Liver (tissue), 9 donors: ENCODE measurements around the gene CCNL1. TPM values are rescaled to one million over a fixed set of nuclear protein-coding genes. Genes with fewer than 3 reads are reported as not detected.

Experiments used
- DNase-seq: peaks from one replicate; pipeline ENCODE4 v3.0.0-alpha.2; 2017; ENCODE audit warnings: low spot score
- H3K27ac ChIP-seq, 2 donors: one replicate each; pipeline ENCODE4 v1.7.0; 2013; ENCODE audit warnings: inconsistent platforms in 2 of 2, low read length in 2 of 2, control low read depth in 1 of 2, low read depth in 1 of 2, mild to moderate bottlenecking in 1 of 2
- H3K27me3 ChIP-seq, 4 donors: one replicate each; pipeline versions ENCODE4 v1.6.1 to v1.7.0; 2013; ENCODE audit warnings: low read length in 3 of 4, inconsistent platforms in 1 of 4, mild to moderate bottlenecking in 1 of 4, moderate library complexity in 1 of 4; ENCODE audit not compliant: control insufficient read depth in 4 of 4, insufficient read depth in 4 of 4
- H3K36me3 ChIP-seq, 4 donors: one replicate each; pipeline versions ENCODE4 v1.6.1 to v1.7.0; 2013; ENCODE audit warnings: low read length in 3 of 4, mild to moderate bottlenecking in 3 of 4, low read depth in 1 of 4, moderate library complexity in 1 of 4; ENCODE audit not compliant: control insufficient read depth in 4 of 4, insufficient read depth in 3 of 4
- H3K4me1 ChIP-seq, 4 donors: one replicate each; pipeline versions ENCODE4 v1.6.1 to v1.7.0; 2013; ENCODE audit warnings: low read length in 3 of 4, mild to moderate bottlenecking in 3 of 4, moderate library complexity in 1 of 4; ENCODE audit not compliant: control insufficient read depth in 4 of 4, insufficient read depth in 4 of 4
- H3K4me3 ChIP-seq, 3 donors: one replicate each; pipeline versions ENCODE4 v1.6.1 to v1.7.0; 2013; ENCODE audit warnings: low read length in 3 of 3, control low read depth in 1 of 3, low read depth in 1 of 3, mild to moderate bottlenecking in 1 of 3
- H3K9ac ChIP-seq, 2 donors: one replicate each; pipeline ENCODE4 v1.7.0; 2013; ENCODE audit warnings: low read length in 2 of 2, mild to moderate bottlenecking in 2 of 2, moderate library complexity in 2 of 2, control low read depth in 1 of 2, low read depth in 1 of 2
- H3K9me3 ChIP-seq, 4 donors: one replicate each; pipeline versions ENCODE4 v1.6.1 to v1.7.0; 2013; ENCODE audit warnings: low read length in 3 of 4; ENCODE audit not compliant: control insufficient read depth in 4 of 4
- EGR1 ChIP-seq, 2 donors: IDR thresholded peaks; 2 replicates each; pipeline ENCODE4 v1.6.1; 2016 to 2018; ENCODE audit warnings: antibody characterized with exemption in 2 of 2, low read depth in 2 of 2
- FOXA1 ChIP-seq: IDR thresholded peaks from 2 replicates; pipeline ENCODE4 v1.6.1; 2016; ENCODE audit warnings: antibody characterized with exemption
- FOXA2 ChIP-seq: IDR thresholded peaks from 2 replicates; pipeline ENCODE4 v1.6.1; 2016; ENCODE audit warnings: antibody characterized with exemption
- GABPA ChIP-seq, 2 donors: IDR thresholded peaks in 1 of 2; conservative IDR thresholded peaks in 1 of 2; 2 replicates each; pipeline ENCODE4 v1.6.1; 2016; ENCODE audit warnings: antibody characterized with exemption in 2 of 2, mild to moderate bottlenecking in 1 of 2, moderate library complexity in 1 of 2
- HNF4A ChIP-seq, 2 donors: conservative IDR thresholded peaks; 2 replicates each; pipeline ENCODE4 v1.6.1; 2016; ENCODE audit warnings: antibody characterized with exemption in 2 of 2, mild to moderate bottlenecking in 2 of 2
- HNF4G ChIP-seq: IDR thresholded peaks from 2 replicates; pipeline ENCODE4 v1.6.1; 2016; ENCODE audit warnings: antibody characterized with exemption
- JUND ChIP-seq, 2 donors: IDR thresholded peaks; 2 replicates each; pipeline ENCODE4 v1.6.1; 2016; ENCODE audit warnings: antibody characterized with exemption in 2 of 2
- NR2F2 ChIP-seq: IDR thresholded peaks from 2 replicates; pipeline ENCODE4 v1.6.1; 2016; ENCODE audit warnings: antibody characterized with exemption
- RAD21 ChIP-seq, 2 donors: IDR thresholded peaks; 2 replicates each; pipeline ENCODE4 v1.6.1; 2016; ENCODE audit warnings: antibody characterized with exemption in 2 of 2, mild to moderate bottlenecking in 2 of 2
- RXRA ChIP-seq, 2 donors: IDR thresholded peaks; 2 replicates each; pipeline ENCODE4 v1.6.1; 2017 to 2018; ENCODE audit warnings: antibody characterized with exemption in 2 of 2, mild to moderate bottlenecking in 1 of 2
- SP1 ChIP-seq: IDR thresholded peaks from 2 replicates; pipeline ENCODE4 v1.6.1; 2018; ENCODE audit warnings: antibody characterized with exemption, mild to moderate bottlenecking
- TAF1 ChIP-seq: conservative IDR thresholded peaks from 2 replicates; pipeline ENCODE4 v1.6.1; 2016; ENCODE audit warnings: antibody characterized with exemption, mild to moderate bottlenecking
- YY1 ChIP-seq: IDR thresholded peaks from 2 replicates; pipeline ENCODE4 v1.6.1; 2016; ENCODE audit warnings: antibody characterized with exemption, mild to moderate bottlenecking
- WGBS: extraction: QIAGEN DNeasy Blood & Tissue Kit; methylation state at CpG from one replicate; pipeline ENCODE4 v1.1.7; 2013; 5-methylcytosine and 5-hydroxymethylcytosine counted together
- polyA plus RNA-seq, 2 donors: library from polyadenylated mRNA; stranded (reverse) in 1 of 2; unstranded in 1 of 2; fragments of 200-250 nt in 1 of 2; fragments of >200 nt in 1 of 2; fragmentation: Nextera tagmentation in 1 of 2; extraction: Ambion mirVana in 1 of 2; gene quantifications; one replicate each; pipeline versions ENCODE4 v1.2.1 to v1.2.3, GENCODE V29; 2013 to 2015
- total RNA-seq, 2 donors: library from RNA; depleted of rRNA; stranded (reverse); fragments of >200 nt; gene quantifications; one replicate each; pipeline ENCODE4 v1.2.3, GENCODE V29; 2014
- TF ChIP-seq, protein P1 (sequence below): IDR thresholded peaks from 2 replicates; pipeline ENCODE4 v1.6.1; 2016; ENCODE audit warnings: antibody characterized with exemption
- TF ChIP-seq, protein P2 (sequence below): IDR thresholded peaks from 2 replicates; pipeline ENCODE4 v1.6.1; 2016; ENCODE audit warnings: antibody characterized with exemption, mild to moderate bottlenecking
- TF ChIP-seq, protein P3 (sequence below): IDR thresholded peaks from 2 replicates; pipeline ENCODE4 v1.6.1; 2016; ENCODE audit warnings: antibody characterized with exemption
- TF ChIP-seq, protein P4 (sequence below): fragments of 150-350 bp; IDR thresholded peaks from 2 replicates; pipeline ENCODE4 v1.5.1; 2017; ENCODE audit warnings: improper control_type of control experiment, low read depth, low read length; ENCODE audit not compliant: missing input control
- TF ChIP-seq, protein P5 (sequence below): IDR thresholded peaks from 2 replicates; pipeline ENCODE4 v1.6.1; 2016; ENCODE audit warnings: antibody characterized with exemption
- donor health status: healthy.
- donor health status: healthy.
- donor health status: healthy.
- donor health status: healthy.
- donor health status: healthy.

CCNL1 gene
- total and polyA plus RNA-seq, 4 donors = 22.7 to 163 (median 95.0) TPM

DNA sequence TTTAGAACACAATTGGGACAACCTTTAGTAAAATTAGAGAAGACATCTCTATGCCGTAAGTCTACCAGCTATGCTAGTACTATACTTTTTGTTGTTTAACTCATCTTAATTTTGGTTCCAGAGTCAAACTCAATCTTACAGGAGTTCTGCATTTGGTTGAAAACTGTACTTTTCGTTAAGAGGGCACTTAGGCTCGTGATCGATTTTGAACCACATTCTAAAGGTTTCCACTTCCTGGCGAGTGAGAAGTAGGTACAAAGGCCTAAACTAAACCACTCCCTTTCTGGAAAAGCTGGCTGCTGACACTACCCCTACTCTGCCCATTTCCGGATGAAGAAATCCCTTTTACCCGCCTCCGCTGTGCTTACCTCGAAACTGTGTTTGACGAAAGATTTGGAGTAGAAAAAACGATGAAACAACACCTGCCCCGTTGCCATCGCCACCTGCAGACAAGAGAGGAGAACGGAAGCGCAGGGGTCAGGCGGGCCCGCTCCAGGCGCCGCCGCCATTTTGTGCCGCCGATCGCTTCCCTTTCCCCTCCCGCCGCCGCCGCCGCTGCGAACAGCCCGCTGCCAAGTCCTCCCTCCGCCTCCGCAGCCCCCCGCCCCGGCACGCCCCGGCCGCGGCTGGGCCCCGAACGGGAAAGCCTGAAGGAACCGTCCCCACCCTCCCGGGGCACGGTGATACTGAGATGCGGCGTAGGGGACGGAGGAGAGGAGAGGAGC lies 748 bp downstream of the CCNL1 start:
- H3K27ac ChIP-seq = peak overlapping the region; percentile 98 to 100
- under 1% methylated on average over 46 of the region's 46 CpGs for WGBS
- TF ChIP-seq TAF1 (peak; percentile 45), SP1 (peak; percentile 68), RAD21 (IDR thresholded peaks at IDR 0.05) (peak in 1 of 2 donors; percentile 36), HNF4G (no peak), EGR1 (IDR thresholded peaks at IDR 0.05; ENCODE audit: low read depth in 2 of 2) (peak; percentile 72 to 93), JUND (IDR thresholded peaks at IDR 0.05) (peak in 1 of 2 donors; percentile 57), RXRA (IDR thresholded peaks at IDR 0.05) (peak; percentile 44 to 77), FOXA1 (peak; percentile 20), HNF4A (conservative IDR thresholded peaks at IDR 0.05) (peak; percentile 78 to 87), NR2F2 (peak; percentile 25), FOXA2 (no peak), GABPA (IDR thresholded peaks at IDR 0.05 in 1 of 2, conservative IDR thresholded peaks at IDR 0.05 in 1 of 2) (peak in 1 of 2 donors; percentile 85), YY1 (peak; percentile 94)
- TF ChIP-seq, protein P1, sequence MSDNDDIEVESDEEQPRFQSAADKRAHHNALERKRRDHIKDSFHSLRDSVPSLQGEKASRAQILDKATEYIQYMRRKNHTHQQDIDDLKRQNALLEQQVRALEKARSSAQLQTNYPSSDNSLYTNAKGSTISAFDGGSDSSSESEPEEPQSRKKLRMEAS = peak; percentile 96
- TF ChIP-seq, protein P2, sequence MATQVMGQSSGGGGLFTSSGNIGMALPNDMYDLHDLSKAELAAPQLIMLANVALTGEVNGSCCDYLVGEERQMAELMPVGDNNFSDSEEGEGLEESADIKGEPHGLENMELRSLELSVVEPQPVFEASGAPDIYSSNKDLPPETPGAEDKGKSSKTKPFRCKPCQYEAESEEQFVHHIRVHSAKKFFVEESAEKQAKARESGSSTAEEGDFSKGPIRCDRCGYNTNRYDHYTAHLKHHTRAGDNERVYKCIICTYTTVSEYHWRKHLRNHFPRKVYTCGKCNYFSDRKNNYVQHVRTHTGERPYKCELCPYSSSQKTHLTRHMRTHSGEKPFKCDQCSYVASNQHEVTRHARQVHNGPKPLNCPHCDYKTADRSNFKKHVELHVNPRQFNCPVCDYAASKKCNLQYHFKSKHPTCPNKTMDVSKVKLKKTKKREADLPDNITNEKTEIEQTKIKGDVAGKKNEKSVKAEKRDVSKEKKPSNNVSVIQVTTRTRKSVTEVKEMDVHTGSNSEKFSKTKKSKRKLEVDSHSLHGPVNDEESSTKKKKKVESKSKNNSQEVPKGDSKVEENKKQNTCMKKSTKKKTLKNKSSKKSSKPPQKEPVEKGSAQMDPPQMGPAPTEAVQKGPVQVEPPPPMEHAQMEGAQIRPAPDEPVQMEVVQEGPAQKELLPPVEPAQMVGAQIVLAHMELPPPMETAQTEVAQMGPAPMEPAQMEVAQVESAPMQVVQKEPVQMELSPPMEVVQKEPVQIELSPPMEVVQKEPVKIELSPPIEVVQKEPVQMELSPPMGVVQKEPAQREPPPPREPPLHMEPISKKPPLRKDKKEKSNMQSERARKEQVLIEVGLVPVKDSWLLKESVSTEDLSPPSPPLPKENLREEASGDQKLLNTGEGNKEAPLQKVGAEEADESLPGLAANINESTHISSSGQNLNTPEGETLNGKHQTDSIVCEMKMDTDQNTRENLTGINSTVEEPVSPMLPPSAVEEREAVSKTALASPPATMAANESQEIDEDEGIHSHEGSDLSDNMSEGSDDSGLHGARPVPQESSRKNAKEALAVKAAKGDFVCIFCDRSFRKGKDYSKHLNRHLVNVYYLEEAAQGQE = peak; percentile 62
- TF ChIP-seq, protein P3, sequence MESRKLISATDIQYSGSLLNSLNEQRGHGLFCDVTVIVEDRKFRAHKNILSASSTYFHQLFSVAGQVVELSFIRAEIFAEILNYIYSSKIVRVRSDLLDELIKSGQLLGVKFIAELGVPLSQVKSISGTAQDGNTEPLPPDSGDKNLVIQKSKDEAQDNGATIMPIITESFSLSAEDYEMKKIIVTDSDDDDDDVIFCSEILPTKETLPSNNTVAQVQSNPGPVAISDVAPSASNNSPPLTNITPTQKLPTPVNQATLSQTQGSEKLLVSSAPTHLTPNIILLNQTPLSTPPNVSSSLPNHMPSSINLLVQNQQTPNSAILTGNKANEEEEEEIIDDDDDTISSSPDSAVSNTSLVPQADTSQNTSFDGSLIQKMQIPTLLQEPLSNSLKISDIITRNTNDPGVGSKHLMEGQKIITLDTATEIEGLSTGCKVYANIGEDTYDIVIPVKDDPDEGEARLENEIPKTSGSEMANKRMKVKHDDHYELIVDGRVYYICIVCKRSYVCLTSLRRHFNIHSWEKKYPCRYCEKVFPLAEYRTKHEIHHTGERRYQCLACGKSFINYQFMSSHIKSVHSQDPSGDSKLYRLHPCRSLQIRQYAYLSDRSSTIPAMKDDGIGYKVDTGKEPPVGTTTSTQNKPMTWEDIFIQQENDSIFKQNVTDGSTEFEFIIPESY = peak; percentile 81
- TF ChIP-seq, protein P4, sequence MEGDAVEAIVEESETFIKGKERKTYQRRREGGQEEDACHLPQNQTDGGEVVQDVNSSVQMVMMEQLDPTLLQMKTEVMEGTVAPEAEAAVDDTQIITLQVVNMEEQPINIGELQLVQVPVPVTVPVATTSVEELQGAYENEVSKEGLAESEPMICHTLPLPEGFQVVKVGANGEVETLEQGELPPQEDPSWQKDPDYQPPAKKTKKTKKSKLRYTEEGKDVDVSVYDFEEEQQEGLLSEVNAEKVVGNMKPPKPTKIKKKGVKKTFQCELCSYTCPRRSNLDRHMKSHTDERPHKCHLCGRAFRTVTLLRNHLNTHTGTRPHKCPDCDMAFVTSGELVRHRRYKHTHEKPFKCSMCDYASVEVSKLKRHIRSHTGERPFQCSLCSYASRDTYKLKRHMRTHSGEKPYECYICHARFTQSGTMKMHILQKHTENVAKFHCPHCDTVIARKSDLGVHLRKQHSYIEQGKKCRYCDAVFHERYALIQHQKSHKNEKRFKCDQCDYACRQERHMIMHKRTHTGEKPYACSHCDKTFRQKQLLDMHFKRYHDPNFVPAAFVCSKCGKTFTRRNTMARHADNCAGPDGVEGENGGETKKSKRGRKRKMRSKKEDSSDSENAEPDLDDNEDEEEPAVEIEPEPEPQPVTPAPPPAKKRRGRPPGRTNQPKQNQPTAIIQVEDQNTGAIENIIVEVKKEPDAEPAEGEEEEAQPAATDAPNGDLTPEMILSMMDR = no peak
- TF ChIP-seq, protein P5, sequence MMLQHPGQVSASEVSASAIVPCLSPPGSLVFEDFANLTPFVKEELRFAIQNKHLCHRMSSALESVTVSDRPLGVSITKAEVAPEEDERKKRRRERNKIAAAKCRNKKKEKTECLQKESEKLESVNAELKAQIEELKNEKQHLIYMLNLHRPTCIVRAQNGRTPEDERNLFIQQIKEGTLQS = no peak
- H3K27me3 ChIP-seq = no peaks in the 10 kb centered on the region
- H3K9me3 ChIP-seq = no peaks in the 10 kb centered on the region
- H3K4me1 ChIP-seq = peaks cover 4 to 62% (median 38%) of the 10 kb centered on the region in 4 donors
- peaks cover 3 to 38% (median 23%) of the 10 kb centered on the region in 4 donors for H3K36me3 ChIP-seq
- DNase-seq = peak; percentile 81
- peak overlapping the region; percentile 99 to 100 for H3K9ac ChIP-seq
- peak overlapping the region; percentile 87 to 93 (median 91) for H3K4me3 ChIP-seq
